Measurements from ENCODE around the gene DCLK2. TPM values are rescaled to one million over a fixed set of nuclear protein-coding genes. Genes with fewer than 3 reads are reported as not detected.

Gene DCLK2
- polyA plus RNA-seq, 4 donors: 0.67 to 1.9 (median 1.1) TPM

GRCh38 chr4:150199056-150199455, 120.8 kb downstream of the DCLK2 start:
- H3K27me3 ChIP-seq (ENCODE audit: control insufficient read depth in 3 of 3, insufficient read depth in 3 of 3, low read length in 3 of 3): no peaks in the 10 kb centered on the region
- DNase-seq: no peak
- H3K27ac ChIP-seq (ENCODE audit: low read depth in 1 of 3, low read length in 2 of 3): no peak overlapping the region
- no peak for FAIRE-seq
- H3K36me3 ChIP-seq (ENCODE audit: control insufficient read depth in 3 of 3, insufficient read depth in 2 of 3, low read depth in 1 of 3, low read length in 3 of 3): no peaks in the 10 kb centered on the region
- no peaks in the 10 kb centered on the region for H3K9me3 ChIP-seq (ENCODE audit: control insufficient read depth in 2 of 2, insufficient read depth in 1 of 2, low read depth in 1 of 2, low read length in 1 of 2)
- 93 to 97% (median 94%) methylated on average over 2 of the region's 2 CpGs for WGBS, 3 donors
- no peaks in the 10 kb centered on the region for H3K4me1 ChIP-seq (ENCODE audit: control insufficient read depth in 3 of 3, insufficient read depth in 2 of 3, low read depth in 1 of 3, low read length in 2 of 3)
- no peak overlapping the region for H3K4me3 ChIP-seq (ENCODE audit: low read depth in 1 of 3, low read length in 3 of 3)

DNA sequence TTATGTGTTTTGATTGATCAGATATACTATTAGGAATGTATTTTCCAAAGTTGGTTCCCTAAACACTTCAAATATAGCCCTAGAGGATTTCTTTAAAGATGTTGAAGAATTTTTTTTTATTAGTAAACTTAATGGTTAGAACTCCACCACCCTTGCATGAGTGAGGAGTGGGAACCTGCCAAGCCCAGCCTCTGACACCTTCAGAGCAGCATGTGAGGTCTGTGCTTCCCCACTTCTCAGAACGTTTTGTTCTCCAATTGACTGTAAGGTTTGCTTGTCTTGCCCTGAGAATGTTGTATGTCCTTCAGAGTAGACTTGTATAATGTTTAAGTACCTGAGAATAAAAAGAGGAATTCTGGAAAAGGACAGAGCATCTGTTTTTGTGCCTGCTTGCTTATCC, 126.8 kb downstream of the DCLK2 start:
- no peaks in the 10 kb centered on the region for H3K4me1 ChIP-seq (ENCODE audit: control insufficient read depth in 3 of 3, insufficient read depth in 2 of 3, low read depth in 1 of 3, low read length in 2 of 3)
- no peaks in the 10 kb centered on the region for H3K36me3 ChIP-seq (ENCODE audit: control insufficient read depth in 3 of 3, insufficient read depth in 2 of 3, low read depth in 1 of 3, low read length in 3 of 3)
- no peak for FAIRE-seq
- H3K9me3 ChIP-seq (ENCODE audit: control insufficient read depth in 2 of 2, insufficient read depth in 1 of 2, low read depth in 1 of 2, low read length in 1 of 2): no peaks in the 10 kb centered on the region
- no peak for DNase-seq
- no peak overlapping the region for H3K27ac ChIP-seq (ENCODE audit: low read depth in 1 of 3, low read length in 2 of 3)
- no peak overlapping the region for H3K4me3 ChIP-seq (ENCODE audit: low read depth in 1 of 3, low read length in 3 of 3)
- 42 to 71% (median 71%) methylated on average over 1 of the region's 1 CpG for WGBS, 3 donors
- H3K27me3 ChIP-seq (ENCODE audit: control insufficient read depth in 3 of 3, insufficient read depth in 3 of 3, low read length in 3 of 3): no peaks in the 10 kb centered on the region

DNA sequence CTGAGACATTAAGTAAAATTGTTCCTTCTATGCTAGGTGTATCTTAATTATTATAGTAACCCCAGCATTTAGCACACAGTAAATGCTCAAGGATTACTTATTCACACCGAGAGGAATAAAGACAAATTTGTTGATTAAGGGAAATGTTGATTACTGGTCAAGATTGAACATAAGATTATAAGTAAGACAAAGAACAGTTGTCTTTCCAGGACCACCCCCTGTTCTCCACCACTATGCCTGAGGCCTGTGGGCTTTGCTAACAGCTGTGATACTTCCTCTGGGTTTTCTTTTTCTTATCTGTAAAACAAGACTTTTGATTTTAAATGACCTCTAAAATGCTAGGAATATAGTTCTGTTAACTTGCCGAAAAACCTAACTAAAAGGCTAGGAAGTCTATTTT, 128.0 kb downstream of the DCLK2 start:
- WGBS, 3 donors: 70 to 80% (median 77%) methylated on average over 2 of the region's 2 CpGs
- Histone ChIP-seq H3K9me3 (ENCODE audit: control insufficient read depth in 2 of 2, insufficient read depth in 1 of 2, low read depth in 1 of 2, low read length in 1 of 2) (no peaks in the 10 kb centered on the region), H3K4me3 (ENCODE audit: low read depth in 1 of 3, low read length in 3 of 3) (no peak overlapping the region), H3K36me3 (ENCODE audit: control insufficient read depth in 3 of 3, insufficient read depth in 2 of 3, low read depth in 1 of 3, low read length in 3 of 3) (no peaks in the 10 kb centered on the region), H3K4me1 (ENCODE audit: control insufficient read depth in 3 of 3, insufficient read depth in 2 of 3, low read depth in 1 of 3, low read length in 2 of 3) (no peaks in the 10 kb centered on the region), H3K27ac (ENCODE audit: low read depth in 1 of 3, low read length in 2 of 3) (no peak overlapping the region), H3K27me3 (ENCODE audit: control insufficient read depth in 3 of 3, insufficient read depth in 3 of 3, low read length in 3 of 3) (no peaks in the 10 kb centered on the region)
- no peak for DNase-seq
- no peak for FAIRE-seq

- WGBS, 3 donors: 79 to 84% (median 79%) methylated on average over 4 of the region's 4 CpGs
- FAIRE-seq (no peak), DNase-seq (no peak)
- Histone ChIP-seq H3K27me3 (ENCODE audit: control insufficient read depth in 3 of 3, insufficient read depth in 3 of 3, low read length in 3 of 3) (no peaks in the 10 kb centered on the region), H3K4me1 (ENCODE audit: control insufficient read depth in 3 of 3, insufficient read depth in 2 of 3, low read depth in 1 of 3, low read length in 2 of 3) (no peaks in the 10 kb centered on the region), H3K36me3 (ENCODE audit: control insufficient read depth in 3 of 3, insufficient read depth in 2 of 3, low read depth in 1 of 3, low read length in 3 of 3) (no peaks in the 10 kb centered on the region), H3K27ac (ENCODE audit: low read depth in 1 of 3, low read length in 2 of 3) (no peak overlapping the region), H3K9me3 (ENCODE audit: control insufficient read depth in 2 of 2, insufficient read depth in 1 of 2, low read depth in 1 of 2, low read length in 1 of 2) (no peaks in the 10 kb centered on the region), H3K4me3 (ENCODE audit: low read depth in 1 of 3, low read length in 3 of 3) (no peak overlapping the region)
These were observed 128.7 kb downstream of the DCLK2 start for GRCh38 chr4:150206954-150207353.

- WGBS, 3 donors: 92 to 97% (median 92%) methylated on average over 2 of the region's 2 CpGs
- Histone ChIP-seq H3K27me3 (ENCODE audit: control insufficient read depth in 3 of 3, insufficient read depth in 3 of 3, low read length in 3 of 3) (no peaks in the 10 kb centered on the region), H3K9me3 (ENCODE audit: control insufficient read depth in 2 of 2, insufficient read depth in 1 of 2, low read depth in 1 of 2, low read length in 1 of 2) (no peaks in the 10 kb centered on the region), H3K4me3 (ENCODE audit: low read depth in 1 of 3, low read length in 3 of 3) (no peak overlapping the region), H3K27ac (ENCODE audit: low read depth in 1 of 3, low read length in 2 of 3) (no peak overlapping the region), H3K36me3 (ENCODE audit: control insufficient read depth in 3 of 3, insufficient read depth in 2 of 3, low read depth in 1 of 3, low read length in 3 of 3) (no peaks in the 10 kb centered on the region), H3K4me1 (ENCODE audit: control insufficient read depth in 3 of 3, insufficient read depth in 2 of 3, low read depth in 1 of 3, low read length in 2 of 3) (no peaks in the 10 kb centered on the region)
- no peak for FAIRE-seq
- no peak for DNase-seq
These were observed 129.6 kb downstream of the DCLK2 start for GRCh38 chr4:150207871-150208270.

DNA sequence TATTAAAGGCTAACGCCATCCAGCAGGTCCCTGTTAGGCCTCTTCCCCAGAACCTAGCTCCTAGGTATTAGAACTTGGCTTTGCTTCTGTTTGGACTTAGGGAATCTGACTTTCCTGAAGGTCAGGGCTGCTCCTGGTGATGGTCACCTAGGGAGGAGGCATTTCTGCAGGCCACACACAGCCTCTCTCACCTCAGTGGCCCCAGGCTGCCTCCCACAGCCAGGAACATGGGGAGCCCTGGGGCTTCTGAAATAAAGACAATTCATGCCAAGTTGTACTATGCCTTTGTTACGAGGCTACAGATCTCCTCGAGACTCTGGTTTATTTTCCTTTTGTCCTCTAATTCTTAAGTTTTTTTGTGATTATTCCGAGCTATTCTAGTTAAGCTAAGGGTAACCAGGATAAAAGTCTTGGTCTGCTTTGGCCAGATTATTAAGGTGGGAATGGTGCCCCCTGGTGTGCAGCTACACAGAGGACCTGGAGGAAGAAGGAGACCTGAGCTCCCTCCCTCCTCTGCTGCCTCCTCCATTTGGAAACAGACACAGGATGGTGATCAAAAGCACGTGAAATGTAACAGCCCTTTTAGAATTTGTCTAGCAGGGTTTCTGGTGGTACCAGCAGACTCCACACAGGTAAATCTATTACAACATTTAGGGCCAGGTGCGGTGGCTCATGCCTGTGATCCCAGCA, 131.0 kb downstream of the DCLK2 start:
- Histone ChIP-seq H3K4me1 (ENCODE audit: control insufficient read depth in 3 of 3, insufficient read depth in 2 of 3, low read depth in 1 of 3, low read length in 2 of 3) (no peaks in the 10 kb centered on the region), H3K27ac (ENCODE audit: low read depth in 1 of 3, low read length in 2 of 3) (no peak overlapping the region), H3K27me3 (ENCODE audit: control insufficient read depth in 3 of 3, insufficient read depth in 3 of 3, low read length in 3 of 3) (no peaks in the 10 kb centered on the region), H3K4me3 (ENCODE audit: low read depth in 1 of 3, low read length in 3 of 3) (no peak overlapping the region), H3K36me3 (ENCODE audit: control insufficient read depth in 3 of 3, insufficient read depth in 2 of 3, low read depth in 1 of 3, low read length in 3 of 3) (no peaks in the 10 kb centered on the region), H3K9me3 (ENCODE audit: control insufficient read depth in 2 of 2, insufficient read depth in 1 of 2, low read depth in 1 of 2, low read length in 1 of 2) (no peaks in the 10 kb centered on the region)
- no peak for FAIRE-seq
- WGBS, 3 donors: 77 to 84% (median 78%) methylated on average over 6 of the region's 6 CpGs
- peak; percentile 11 to 30 for DNase-seq

GRCh38 chr4:150211016-150211415, 132.8 kb downstream of the DCLK2 start:
- Histone ChIP-seq H3K4me1 (ENCODE audit: control insufficient read depth in 3 of 3, insufficient read depth in 2 of 3, low read depth in 1 of 3, low read length in 2 of 3) (no peaks in the 10 kb centered on the region), H3K4me3 (ENCODE audit: low read depth in 1 of 3, low read length in 3 of 3) (no peak overlapping the region), H3K9me3 (ENCODE audit: control insufficient read depth in 2 of 2, insufficient read depth in 1 of 2, low read depth in 1 of 2, low read length in 1 of 2) (no peaks in the 10 kb centered on the region), H3K27me3 (ENCODE audit: control insufficient read depth in 3 of 3, insufficient read depth in 3 of 3, low read length in 3 of 3) (no peaks in the 10 kb centered on the region), H3K27ac (ENCODE audit: low read depth in 1 of 3, low read length in 2 of 3) (no peak overlapping the region), H3K36me3 (ENCODE audit: control insufficient read depth in 3 of 3, insufficient read depth in 2 of 3, low read depth in 1 of 3, low read length in 3 of 3) (peaks cover 0 to 2% (median 0%) of the 10 kb centered on the region in 3 donors)
- WGBS, 3 donors: 77 to 91% (median 77%) methylated on average over 6 of the region's 6 CpGs
- FAIRE-seq (no peak), DNase-seq (no peak)

- peaks cover 0 to 2% (median 0%) of the 10 kb centered on the region in 3 donors for H3K36me3 ChIP-seq (ENCODE audit: control insufficient read depth in 3 of 3, insufficient read depth in 2 of 3, low read depth in 1 of 3, low read length in 3 of 3)
- WGBS, 3 donors: 72 to 74% (median 73%) methylated on average over 4 of the region's 4 CpGs
- no peak for FAIRE-seq
These were observed 133.7 kb downstream of the DCLK2 start for GRCh38 chr4:150211799-150212445.

DNA sequence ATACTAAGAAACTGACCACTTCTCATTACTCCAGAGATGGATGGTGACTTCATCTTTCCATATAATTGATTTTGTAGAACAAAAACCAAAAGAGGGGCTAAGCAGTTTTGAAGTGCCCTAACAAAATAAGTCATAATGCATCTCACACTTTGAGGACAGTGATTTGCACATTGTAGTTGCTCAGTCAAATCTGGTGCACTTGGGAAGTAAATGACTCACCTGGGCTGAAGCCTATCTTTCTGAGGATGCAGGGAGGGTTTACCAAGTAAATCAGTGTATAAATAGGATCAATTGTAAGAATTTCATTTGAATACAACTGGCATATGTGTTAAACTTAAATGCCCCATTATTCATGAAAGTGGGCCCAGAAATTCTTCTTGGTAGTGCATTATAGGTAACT, 134.2 kb downstream of the DCLK2 start:
- peaks cover 0 to 2% (median 0%) of the 10 kb centered on the region in 3 donors for H3K36me3 ChIP-seq (ENCODE audit: control insufficient read depth in 3 of 3, insufficient read depth in 2 of 3, low read depth in 1 of 3, low read length in 3 of 3)
- H3K4me1 ChIP-seq (ENCODE audit: control insufficient read depth in 3 of 3, insufficient read depth in 2 of 3, low read depth in 1 of 3, low read length in 2 of 3): no peaks in the 10 kb centered on the region
- no peak for DNase-seq
- no peak overlapping the region for H3K4me3 ChIP-seq (ENCODE audit: low read depth in 1 of 3, low read length in 3 of 3)
- no peak for FAIRE-seq
- no peaks in the 10 kb centered on the region for H3K9me3 ChIP-seq (ENCODE audit: control insufficient read depth in 2 of 2, insufficient read depth in 1 of 2, low read depth in 1 of 2, low read length in 1 of 2)
- H3K27ac ChIP-seq (ENCODE audit: low read depth in 1 of 3, low read length in 2 of 3): no peak overlapping the region
- no peaks in the 10 kb centered on the region for H3K27me3 ChIP-seq (ENCODE audit: control insufficient read depth in 3 of 3, insufficient read depth in 3 of 3, low read length in 3 of 3)

More at GRCh38 chr4:150211799-150212445, 133.7 kb downstream of the DCLK2 start:
- Histone ChIP-seq H3K4me1 (ENCODE audit: control insufficient read depth in 3 of 3, insufficient read depth in 2 of 3, low read depth in 1 of 3, low read length in 2 of 3) (no peaks in the 10 kb centered on the region), H3K9me3 (ENCODE audit: control insufficient read depth in 2 of 2, insufficient read depth in 1 of 2, low read depth in 1 of 2, low read length in 1 of 2) (no peaks in the 10 kb centered on the region), H3K27me3 (ENCODE audit: control insufficient read depth in 3 of 3, insufficient read depth in 3 of 3, low read length in 3 of 3) (no peaks in the 10 kb centered on the region), H3K27ac (ENCODE audit: low read depth in 1 of 3, low read length in 2 of 3) (no peak overlapping the region), H3K4me3 (ENCODE audit: low read depth in 1 of 3, low read length in 3 of 3) (no peak overlapping the region)
- no peak for DNase-seq
